NCI-H1092 treated with DMSO at 0.1 percent for 48 hours (cell line): Measurements from ENCODE around the gene SLC15A5.

ENCODE experiments used
- DNase-seq: peaks from one replicate; lab custom pipeline; 2025; lab: John Stamatoyannopoulos, UW

The SLC15A5 gene

GRCh38 chr12:16175840-16176239 lies 101.6 kb downstream of the SLC15A5 start:
- DNase-seq: no peak

GRCh38 chr12:16174282-16174681 lies 103.2 kb downstream of the SLC15A5 start:
- DNase-seq: no peak

- no peak for DNase-seq
These were observed 106.1 kb downstream of the SLC15A5 start for GRCh38 chr12:16171348-16171747.

- DNase-seq: no peak
These were observed 109.4 kb downstream of the SLC15A5 start for GRCh38 chr12:16168078-16168477.

GRCh38 chr12:16166563-16167470 lies 110.7 kb downstream of the SLC15A5 start:
- no peak for DNase-seq

- DNase-seq: peak; percentile 72
These were observed 112.0 kb downstream of the SLC15A5 start for GRCh38 chr12:16165506-16165905.

GRCh38 chr12:16163901-16164300 lies 113.6 kb downstream of the SLC15A5 start:
- no peak for DNase-seq

- peak; percentile 20 for DNase-seq
These were observed 114.3 kb downstream of the SLC15A5 start for GRCh38 chr12:16163146-16163545.

GRCh38 chr12:16159571-16159970 lies 117.9 kb downstream of the SLC15A5 start:
- DNase-seq: no peak

- DNase-seq: no peak
These were observed 119.4 kb downstream of the SLC15A5 start for GRCh38 chr12:16158050-16158449.

- no peak for DNase-seq
These were observed 121.5 kb downstream of the SLC15A5 start for GRCh38 chr12:16155938-16156337.

GRCh38 chr12:16154990-16155389 lies 122.5 kb downstream of the SLC15A5 start:
- no peak for DNase-seq

GRCh38 chr12:16152885-16153673 lies 124.4 kb downstream of the SLC15A5 start:
- DNase-seq: no peak

- no peak for DNase-seq
These were observed 127.2 kb downstream of the SLC15A5 start for GRCh38 chr12:16150276-16150675.

GRCh38 chr12:16148938-16149337 lies 128.5 kb downstream of the SLC15A5 start:
- no peak for DNase-seq
